Activated gamma-delta T cell treated with Interleukin-2 at 50 U/mL for 16 hours (primary cell): ENCODE measurements around the gene PNMT.

Experiments
- DNase-seq: peaks from one replicate; pipeline ENCODE4 v3.0.0-alpha.2; 2020

The PNMT gene

DNA sequence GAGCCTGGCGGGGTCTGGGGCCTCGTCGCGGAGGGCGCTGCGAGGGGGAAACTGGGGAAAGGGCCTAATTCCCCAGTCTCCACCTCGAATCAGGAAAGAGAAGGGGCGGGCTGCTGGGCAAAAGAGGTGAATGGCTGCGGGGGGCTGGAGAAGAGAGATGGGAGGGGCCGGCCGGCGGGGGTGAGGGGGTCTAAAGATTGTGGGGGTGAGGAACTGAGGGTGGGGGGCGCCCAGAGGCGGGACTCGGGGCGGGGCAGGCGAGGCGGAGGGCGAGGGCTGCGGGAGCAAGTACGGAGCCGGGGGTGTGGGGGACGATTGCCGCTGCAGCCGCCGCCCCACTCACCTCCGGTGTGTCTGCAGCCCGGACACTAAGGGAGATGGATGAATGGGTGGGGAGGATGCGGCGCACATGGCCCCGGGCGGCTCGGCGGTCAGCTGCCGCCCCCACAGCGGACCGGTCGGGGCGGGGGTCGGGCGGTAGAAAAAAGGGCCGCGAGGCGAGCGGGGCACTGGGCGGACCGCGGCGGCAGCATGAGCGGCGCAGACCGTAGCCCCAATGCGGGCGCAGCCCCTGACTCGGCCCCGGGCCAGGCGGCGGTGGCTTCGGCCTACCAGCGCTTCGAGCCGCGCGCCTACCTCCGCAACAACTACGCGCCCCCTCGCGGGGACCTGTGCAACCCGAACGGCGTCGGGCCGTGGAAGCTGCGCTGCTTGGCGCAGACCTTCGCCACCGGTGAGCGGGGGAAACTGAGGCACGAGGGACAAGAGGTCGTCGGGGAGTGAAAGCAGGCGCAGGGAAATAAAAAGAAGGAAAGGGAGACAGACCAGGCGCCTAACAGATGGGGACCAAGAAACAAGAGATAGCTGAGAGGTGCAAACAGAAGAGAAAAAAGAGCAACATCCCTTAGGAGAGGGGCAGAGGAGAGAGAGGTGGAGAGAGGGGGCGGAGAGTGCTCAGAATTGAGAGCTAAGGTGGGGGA, at the start of gene PNMT:
PNMT (plus strand) TSS at position 509 of the 980 bp plus-strand sequence; CDS start at position 532, 23 bp downstream.
- peak; percentile 56 for DNase-seq

- DNase-seq, result no peak
Observed at GRCh38 chr17:39618956-39619785, 49.1 kb upstream of the PNMT start.

DNA sequence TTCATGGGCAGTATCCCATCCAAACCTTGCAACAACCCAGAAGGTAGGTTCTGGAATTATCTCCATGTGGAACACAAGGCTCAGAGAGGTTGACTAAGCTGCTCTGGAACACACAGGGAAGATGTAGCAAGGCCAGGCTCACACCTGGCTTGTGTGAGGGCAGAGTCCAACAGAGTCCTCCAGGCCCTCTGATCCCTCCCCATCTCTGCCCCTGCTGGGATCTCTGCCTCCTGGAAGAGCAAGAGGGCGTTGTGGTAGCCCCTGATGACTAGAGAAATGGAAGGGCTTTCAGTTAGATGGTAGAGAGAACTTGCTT, 48.5 kb upstream of the PNMT start:
- DNase-seq, result no peak

DNA sequence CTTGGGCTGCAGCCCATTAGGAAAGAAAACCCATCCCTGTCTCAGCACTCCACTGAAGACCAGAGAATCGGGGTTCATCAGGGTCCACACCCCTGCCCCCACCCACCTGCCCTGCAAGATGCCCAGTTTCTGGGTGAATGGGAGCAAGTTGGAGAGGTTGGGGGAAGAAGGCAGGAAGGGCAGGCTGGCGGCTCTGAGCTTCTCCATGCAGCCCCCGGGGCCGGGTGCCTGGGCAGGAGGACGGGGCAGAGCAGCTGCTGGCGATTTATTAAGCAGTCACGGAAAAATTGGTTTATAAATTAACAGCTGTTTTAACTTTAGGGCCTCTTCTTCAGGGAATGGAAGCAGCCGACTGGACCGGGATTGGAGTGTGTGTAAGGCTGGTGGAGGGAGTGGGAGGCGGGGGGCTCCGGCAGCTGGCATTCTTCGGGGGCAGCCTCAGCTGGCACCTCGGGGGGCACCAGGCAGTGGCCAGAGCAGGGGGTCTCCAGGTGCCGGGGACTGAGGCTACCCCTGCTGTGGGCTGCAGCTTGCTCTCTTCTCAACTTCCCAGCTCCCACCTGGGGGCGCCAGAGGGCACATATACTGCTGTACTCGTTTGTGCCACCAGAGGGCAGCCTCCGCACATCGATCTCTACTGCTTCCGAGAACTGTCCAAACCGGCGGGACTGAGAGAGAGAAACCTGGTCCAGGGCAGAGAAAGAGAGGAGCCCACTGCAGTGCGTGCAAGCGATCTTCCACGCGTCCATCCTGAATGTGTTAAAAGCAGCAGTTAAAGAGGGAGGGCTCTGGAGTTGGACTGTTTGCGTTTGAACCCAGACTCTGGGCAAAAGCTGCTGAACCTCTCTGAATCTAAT, 46.5 kb upstream of the PNMT start:
- peak; percentile 88 for DNase-seq

GRCh38 chr17:39622380-39623006, 45.8 kb upstream of the PNMT start:
- DNase-seq, result no peak

GRCh38 chr17:39623356-39623950, 44.8 kb upstream of the PNMT start:
- DNase-seq, result peak; percentile 86

DNA sequence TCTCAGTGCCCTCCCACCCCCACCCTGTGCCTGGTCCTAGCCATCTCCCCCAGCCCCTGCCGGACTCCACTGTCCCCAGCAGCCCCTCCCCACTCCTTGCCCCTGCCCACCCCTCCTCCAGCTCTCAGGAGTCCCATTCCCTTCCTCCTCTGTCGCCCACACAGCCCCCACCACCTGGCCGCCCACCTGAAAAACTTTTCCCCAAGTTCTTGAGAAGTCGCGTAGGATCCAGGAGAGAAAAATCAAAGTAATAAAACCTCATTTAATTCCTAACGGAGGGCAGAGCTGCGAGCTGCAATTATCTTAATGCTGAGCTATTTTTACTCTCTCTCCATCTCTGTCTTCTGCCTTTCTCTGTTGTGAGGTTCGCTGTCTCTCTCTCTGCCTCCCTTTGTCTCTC, 43.9 kb upstream of the PNMT start:
- no peak for DNase-seq

DNA sequence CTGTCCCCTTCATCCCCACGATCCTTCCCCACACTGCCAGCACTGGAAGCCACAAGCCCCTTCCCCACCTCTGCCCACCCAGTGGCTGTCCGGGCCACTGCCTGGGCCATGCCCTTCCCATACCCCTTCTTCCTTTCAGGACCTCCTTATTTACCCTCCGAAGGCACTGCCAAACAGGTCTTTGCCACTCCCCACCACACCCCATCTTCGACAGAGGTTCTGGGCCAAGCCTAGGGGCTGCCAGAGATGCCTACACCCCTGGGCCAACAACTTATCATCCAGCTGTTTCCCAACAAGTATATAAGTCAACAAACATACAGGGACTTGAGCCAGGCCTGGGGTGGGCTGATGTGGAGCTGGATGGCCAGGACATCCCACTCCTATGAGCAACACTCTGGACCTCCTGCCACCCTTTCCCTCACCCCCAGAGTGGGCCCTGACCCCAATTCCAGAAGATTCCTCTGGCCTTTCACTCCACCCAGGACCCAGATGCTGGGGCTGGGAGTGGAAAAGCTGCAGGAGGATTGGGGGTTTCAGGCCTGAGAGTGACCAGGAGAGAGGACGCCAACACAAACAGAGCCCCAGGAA, 43.0 kb upstream of the PNMT start:
- DNase-seq, result no peak

GRCh38 chr17:39626171-39627046, 41.8 kb upstream of the PNMT start, which contains the start of gene PPP1R1B:
PPP1R1B (plus strand) TSS chr17:39626952; CDS start chr17:39627393, 441 bp downstream.
- no peak for DNase-seq

- DNase-seq, result no peak
Observed at GRCh38 chr17:39627047-39627711, 41.1 kb upstream of the PNMT start.

DNA sequence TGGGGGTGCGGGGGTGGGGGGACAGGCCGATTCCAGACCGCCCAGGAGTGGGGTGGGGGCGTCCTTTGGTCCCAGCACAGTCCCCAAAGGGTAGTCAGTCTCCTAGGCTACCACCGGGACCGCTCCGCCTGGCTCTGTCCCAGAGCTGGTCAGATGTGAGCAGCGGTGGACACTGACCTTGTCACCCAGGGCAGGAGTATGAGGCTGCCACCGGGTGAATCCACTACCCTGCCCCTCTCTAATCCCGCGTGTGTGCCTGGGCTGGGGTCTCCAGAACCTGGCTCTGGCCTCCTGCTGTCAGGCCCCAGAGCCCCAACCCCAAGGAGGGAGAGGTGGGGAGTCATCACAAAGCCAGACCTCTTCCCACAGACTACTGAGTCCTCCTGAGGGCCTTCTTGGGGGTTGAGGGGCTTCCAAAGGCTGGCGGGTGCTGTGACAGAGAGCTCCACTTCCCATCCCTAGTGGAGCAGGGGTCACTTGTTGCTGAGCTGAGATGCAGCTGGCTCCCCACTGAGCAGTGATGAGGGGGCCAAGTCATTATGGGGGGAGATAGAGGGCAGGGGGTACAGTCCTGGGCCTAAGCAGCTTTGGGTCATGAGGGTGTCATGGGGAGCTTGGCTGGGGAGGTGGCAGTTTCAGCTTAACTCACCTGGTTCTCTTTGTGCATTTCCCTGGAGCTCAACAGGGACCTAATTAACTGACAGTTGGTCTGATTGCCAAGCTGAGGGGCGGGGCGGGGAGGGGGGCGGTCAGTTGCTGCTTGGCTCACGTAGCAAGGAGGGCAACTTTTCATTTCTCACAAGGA, 40.3 kb upstream of the PNMT start:
- no peak for DNase-seq

- no peak for DNase-seq
Observed at GRCh38 chr17:39628655-39629493, 39.4 kb upstream of the PNMT start.

GRCh38 chr17:39629494-39629880, 38.8 kb upstream of the PNMT start:
- DNase-seq, result no peak

- no peak for DNase-seq
Observed at GRCh38 chr17:39629898-39630297, 38.4 kb upstream of the PNMT start.

- no peak for DNase-seq
Observed at GRCh38 chr17:39631403-39631802, 36.9 kb upstream of the PNMT start.

DNA sequence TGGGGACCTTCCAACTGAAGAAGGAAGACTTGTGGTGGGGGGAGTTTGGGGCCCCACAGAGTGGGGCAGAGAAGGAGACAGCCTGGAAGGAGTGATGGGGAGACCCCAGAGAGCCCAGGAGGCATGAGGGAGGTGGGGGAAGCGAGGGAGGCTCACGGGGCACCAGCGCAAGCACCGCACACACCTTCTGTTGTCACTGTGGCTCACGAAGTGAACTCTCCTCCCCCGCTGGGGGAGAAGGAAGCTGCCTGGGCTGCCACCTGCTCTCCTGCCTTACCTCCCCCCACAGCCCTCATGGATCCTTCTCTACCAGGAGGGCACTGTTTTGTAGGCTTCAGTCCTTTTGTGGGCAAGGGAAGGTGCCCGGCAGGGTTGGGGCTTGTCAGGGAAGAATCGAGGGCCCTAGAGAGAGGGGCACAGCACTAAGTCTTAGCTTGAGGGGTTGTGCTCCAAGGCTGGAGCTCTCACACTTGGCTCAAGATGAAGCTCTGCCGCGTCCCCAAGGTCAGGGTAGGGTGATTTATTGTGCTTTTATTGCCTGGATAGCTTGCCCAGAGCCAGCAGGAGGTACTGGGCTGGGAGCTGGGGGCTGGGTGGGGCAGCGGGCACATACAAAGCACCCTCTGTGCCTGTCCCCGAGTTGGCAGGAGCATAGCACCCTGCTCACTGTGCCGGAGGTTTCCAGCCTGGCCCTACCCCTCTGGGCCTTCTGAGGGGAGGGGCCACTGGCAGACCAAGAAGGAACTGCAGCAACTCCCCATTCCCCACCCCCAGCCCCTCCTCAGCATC, 35.9 kb upstream of the PNMT start:
- DNase-seq, result no peak

DNA sequence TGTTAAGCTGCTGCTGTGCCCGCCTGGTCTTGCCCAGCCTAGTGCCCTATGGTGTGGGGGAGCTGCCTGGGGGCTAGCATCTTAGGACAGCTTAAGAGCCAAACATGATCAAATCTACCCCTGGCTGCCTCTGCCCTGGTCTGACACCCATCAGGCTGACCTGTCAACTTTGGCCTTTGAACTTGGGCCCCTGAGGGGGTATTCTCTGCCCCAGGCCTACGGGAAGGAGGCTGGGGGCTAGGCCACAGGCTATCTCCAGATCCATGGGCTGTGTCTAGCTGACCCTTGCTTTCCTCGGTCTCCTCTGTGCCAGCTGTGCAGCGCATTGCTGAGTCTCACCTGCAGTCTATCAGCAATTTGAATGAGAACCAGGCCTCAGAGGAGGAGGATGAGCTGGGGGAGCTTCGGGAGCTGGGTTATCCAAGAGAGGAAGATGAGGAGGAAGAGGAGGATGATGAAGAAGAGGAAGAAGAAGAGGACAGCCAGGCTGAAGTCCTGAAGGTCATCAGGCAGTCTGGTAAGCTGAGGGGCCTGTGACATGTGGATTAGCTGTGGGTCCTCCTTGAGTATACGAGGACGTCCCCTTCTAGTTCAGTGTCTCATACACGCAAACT, 34.6 kb upstream of the PNMT start:
- DNase-seq, result no peak
